GM19397 (cell line): Measurements from ENCODE around the gene GSTT2B.
"Not testable (repeated sequence)": the region's sequence is repeated elsewhere in the genome, so short reads cannot be mapped to it uniquely, and the experiment has no call there.

Experiments
- ATAC-seq: cut with Tn5 transposase; IDR thresholded peaks from one replicate; pipeline ENCODE4 v1.9.1; 2021; ENCODE audit warnings: mild to moderate bottlenecking, moderate library complexity; ENCODE audit not compliant: unreplicated experiment

The GSTT2B gene

GRCh38 chr22:23949764-23950163, 11.2 kb downstream of the GSTT2B start:
- ATAC-seq = not testable (repeated sequence)

GRCh38 chr22:23947391-23947790, 13.6 kb downstream of the GSTT2B start:
- not testable (repeated sequence) for ATAC-seq

- ATAC-seq = not testable (repeated sequence)
Observed at GRCh38 chr22:23940166-23940565, 20.8 kb downstream of the GSTT2B start.

- ATAC-seq = no peak
Observed at GRCh38 chr22:23939017-23939357, 22.0 kb downstream of the GSTT2B start.

GRCh38 chr22:23938328-23939016, 22.5 kb downstream of the GSTT2B start:
- no peak for ATAC-seq

- no peak for ATAC-seq
Observed at GRCh38 chr22:23926561-23926960, 34.4 kb downstream of the GSTT2B start.

GRCh38 chr22:23925020-23925606, 35.9 kb downstream of the GSTT2B start:
- no peak for ATAC-seq

GRCh38 chr22:23922921-23923320, 38.1 kb downstream of the GSTT2B start:
- no peak for ATAC-seq

- ATAC-seq = not testable (repeated sequence)
Observed at GRCh38 chr22:23921586-23922201, 39.3 kb downstream of the GSTT2B start.

GRCh38 chr22:23920267-23920611, 40.8 kb downstream of the GSTT2B start:
- ATAC-seq = not testable (repeated sequence)

- no peak for ATAC-seq
Observed at GRCh38 chr22:23915290-23915689, 45.7 kb downstream of the GSTT2B start.

GRCh38 chr22:23913661-23914353, 47.2 kb downstream of the GSTT2B start:
- peak; percentile 96 for ATAC-seq

- ATAC-seq = no peak
Observed at GRCh38 chr22:23913306-23913660, 47.7 kb downstream of the GSTT2B start.

GRCh38 chr22:23912293-23912903, 48.6 kb downstream of the GSTT2B start:
- no peak for ATAC-seq

GRCh38 chr22:23911318-23911980, 49.5 kb downstream of the GSTT2B start:
- ATAC-seq = no peak

GRCh38 chr22:23910496-23911190, 50.4 kb downstream of the GSTT2B start:
- no peak for ATAC-seq

- no peak for ATAC-seq
Observed at GRCh38 chr22:23909296-23909898, 51.6 kb downstream of the GSTT2B start.

- ATAC-seq = no peak
Observed at GRCh38 chr22:23908587-23909205, 52.3 kb downstream of the GSTT2B start.

- ATAC-seq = not testable (repeated sequence)
Observed at GRCh38 chr22:23907423-23907822, 53.6 kb downstream of the GSTT2B start.
